Glomerular visceral epithelial cell (primary cell): ENCODE data around the gene KIAA0513.
A peak's percentile ranks its signal among the peaks of the same experiment; 100 is the strongest.
"Not testable (repeated sequence)": the region's sequence is repeated elsewhere in the genome, so short reads cannot be mapped to it uniquely, and the experiment has no call there.

Source experiments
- DNase-seq: peaks from one replicate; pipeline ENCODE4 v3.0.0-alpha.2; 2016; ENCODE audit errors: extremely low spot score

KIAA0513 gene

GRCh38 chr16:85048921-85049562 is 21.4 kb downstream of the KIAA0513 start:
- no peak for DNase-seq

GRCh38 chr16:85049706-85050305 is 22.2 kb downstream of the KIAA0513 start:
- DNase-seq = no peak

GRCh38 chr16:85051067-85051581 is 23.5 kb downstream of the KIAA0513 start:
- no peak for DNase-seq

GRCh38 chr16:85051683-85052082 is 24.1 kb downstream of the KIAA0513 start:
- DNase-seq = no peak

GRCh38 chr16:85052536-85052935 is 24.9 kb downstream of the KIAA0513 start:
- peak; percentile 10 for DNase-seq

GRCh38 chr16:85054321-85054720 is 26.7 kb downstream of the KIAA0513 start:
- not testable (repeated sequence) for DNase-seq

- no peak for DNase-seq
Measured at GRCh38 chr16:85054948-85055492, 27.4 kb downstream of the KIAA0513 start.

- peak; percentile 21 for DNase-seq
Measured at GRCh38 chr16:85055493-85056210, 28.1 kb downstream of the KIAA0513 start.

- DNase-seq = no peak
Measured at GRCh38 chr16:85056211-85056748, 28.7 kb downstream of the KIAA0513 start.

GRCh38 chr16:85057212-85057889 is 29.8 kb downstream of the KIAA0513 start:
- no peak for DNase-seq

- DNase-seq = no peak
Measured at GRCh38 chr16:85057948-85058347, 30.4 kb downstream of the KIAA0513 start.

GRCh38 chr16:85058909-85059308 is 31.3 kb downstream of the KIAA0513 start:
- no peak for DNase-seq

GRCh38 chr16:85061566-85061965 is 34.0 kb downstream of the KIAA0513 start:
- no peak for DNase-seq

GRCh38 chr16:85062323-85062722 is 34.7 kb downstream of the KIAA0513 start:
- no peak for DNase-seq

- no peak for DNase-seq
Measured at GRCh38 chr16:85062845-85063244, 35.2 kb downstream of the KIAA0513 start.

- DNase-seq = no peak
Measured at GRCh38 chr16:85064186-85064585, 36.6 kb downstream of the KIAA0513 start.

GRCh38 chr16:85065099-85065498 is 37.5 kb downstream of the KIAA0513 start:
- no peak for DNase-seq

GRCh38 chr16:85066346-85066885 is 38.8 kb downstream of the KIAA0513 start:
- no peak for DNase-seq

GRCh38 chr16:85067024-85067423 is 39.4 kb downstream of the KIAA0513 start:
- no peak for DNase-seq

GRCh38 chr16:85067426-85067825 is 39.8 kb downstream of the KIAA0513 start:
- no peak for DNase-seq

GRCh38 chr16:85068746-85069145 is 41.2 kb downstream of the KIAA0513 start:
- DNase-seq = no peak
